ENCODE measurements around the gene PRPF39.

DNA sequence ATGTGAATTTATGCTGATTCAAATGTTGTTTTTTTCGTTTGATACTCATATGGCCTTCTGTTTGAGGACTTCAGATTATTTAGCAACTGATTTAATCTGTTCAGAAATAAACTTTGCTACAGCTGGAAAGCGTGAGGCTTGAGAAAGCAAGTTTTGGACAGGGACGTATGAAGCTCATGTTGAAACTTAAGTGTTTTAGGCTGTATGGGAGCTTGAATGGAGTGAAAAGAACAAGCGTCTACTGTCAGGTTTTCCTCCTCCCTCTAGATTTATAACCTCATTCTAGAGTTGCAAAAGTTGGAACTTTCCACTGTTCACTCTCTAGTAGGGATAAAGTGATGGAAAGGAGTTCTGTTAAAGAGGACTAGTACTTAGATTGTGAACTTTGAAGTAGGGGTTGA is 1.0 kb downstream of the PRPF39 start:
- TF ChIP-seq, protein P1, sequence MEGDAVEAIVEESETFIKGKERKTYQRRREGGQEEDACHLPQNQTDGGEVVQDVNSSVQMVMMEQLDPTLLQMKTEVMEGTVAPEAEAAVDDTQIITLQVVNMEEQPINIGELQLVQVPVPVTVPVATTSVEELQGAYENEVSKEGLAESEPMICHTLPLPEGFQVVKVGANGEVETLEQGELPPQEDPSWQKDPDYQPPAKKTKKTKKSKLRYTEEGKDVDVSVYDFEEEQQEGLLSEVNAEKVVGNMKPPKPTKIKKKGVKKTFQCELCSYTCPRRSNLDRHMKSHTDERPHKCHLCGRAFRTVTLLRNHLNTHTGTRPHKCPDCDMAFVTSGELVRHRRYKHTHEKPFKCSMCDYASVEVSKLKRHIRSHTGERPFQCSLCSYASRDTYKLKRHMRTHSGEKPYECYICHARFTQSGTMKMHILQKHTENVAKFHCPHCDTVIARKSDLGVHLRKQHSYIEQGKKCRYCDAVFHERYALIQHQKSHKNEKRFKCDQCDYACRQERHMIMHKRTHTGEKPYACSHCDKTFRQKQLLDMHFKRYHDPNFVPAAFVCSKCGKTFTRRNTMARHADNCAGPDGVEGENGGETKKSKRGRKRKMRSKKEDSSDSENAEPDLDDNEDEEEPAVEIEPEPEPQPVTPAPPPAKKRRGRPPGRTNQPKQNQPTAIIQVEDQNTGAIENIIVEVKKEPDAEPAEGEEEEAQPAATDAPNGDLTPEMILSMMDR (IDR thresholded peaks at IDR 0.05) = no peak
- no peak for TF ChIP-seq POLR2A (IDR thresholded peaks at IDR 0.05)
